ENCODE results near the gene LRRC56. TPM values are rescaled to one million over a fixed set of nuclear protein-coding genes. Genes with fewer than 3 reads are reported as not detected.
A peak's percentile ranks its signal among the peaks of the same experiment; 100 is the strongest.

The LRRC56 gene
- total and polyA plus RNA-seq, 9 of the 15 experiments (the other 6 are each of a cell fraction or from before 2014, with no cell fraction given), result 0.03 to 4.5 (median 1.0) TPM; not detected in 1

DNA sequence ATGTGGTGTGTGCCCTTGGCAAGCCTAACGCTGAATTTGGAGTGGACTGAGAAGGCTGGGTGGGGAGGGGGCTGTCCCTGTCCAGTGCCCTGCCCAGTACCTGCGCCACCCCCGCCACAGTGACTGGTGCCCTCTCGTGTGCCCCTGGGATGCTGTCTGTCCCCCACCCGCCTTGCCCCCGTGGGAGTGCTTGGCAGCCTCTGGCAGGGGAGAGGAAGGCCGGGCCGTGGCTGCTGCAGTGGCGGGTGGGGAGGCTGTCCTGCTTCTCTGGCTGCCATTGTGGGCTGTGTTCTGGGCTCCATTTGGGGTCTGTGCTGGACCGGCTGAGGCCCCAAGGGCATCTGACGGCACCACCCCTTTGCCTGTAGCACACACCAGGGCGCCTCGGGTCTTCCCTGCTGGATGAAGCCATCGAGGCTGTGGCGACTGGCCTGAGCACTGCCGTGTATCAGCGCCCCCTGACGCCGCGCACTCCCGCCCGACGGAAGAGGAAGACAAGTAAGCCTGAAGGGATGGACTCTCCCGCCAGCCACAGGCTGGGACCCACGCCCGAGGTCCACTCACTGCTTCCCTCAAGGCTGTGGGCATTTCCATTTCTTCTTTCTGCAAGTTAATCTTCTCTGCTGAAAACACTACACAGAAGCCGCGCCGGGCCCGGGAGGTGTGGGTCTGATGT lies 60.8 kb downstream of the LRRC56 start:
- Histone ChIP-seq H3K4me3 (no peak overlapping the region), H3K9ac (ENCODE audit: insufficient read depth in 1 of 2, low read depth in 2 of 2, low read length in 2 of 2) (no peak overlapping the region; a peak in 1 of 4 replicates), H4K20me1 (replicated peaks; ENCODE audit: control insufficient read depth, insufficient read depth, low read length) (no peaks in the 10 kb centered on the region), H3K9me3 (replicated peaks; ENCODE audit: control insufficient read depth, insufficient read depth, low read depth, low read length) (no peaks in the 10 kb centered on the region), H2AFZ (ENCODE audit: low read depth, low read length) (no peak overlapping the region), H3K27me3 (ENCODE audit: control insufficient read depth in 2 of 2, insufficient read depth in 2 of 2, low read length in 2 of 2) (no peaks in the 10 kb centered on the region), H3K4me1 (replicated peaks in 1 of 2; ENCODE audit: control insufficient read depth in 2 of 2, insufficient read depth in 2 of 2, low read length in 2 of 2) (peaks cover 0 to 14% of the 10 kb centered on the region in 2 experiments; a peak in 1 of 5 replicates), H3K4me2 (ENCODE audit: insufficient read depth, low read length) (no peak overlapping the region), H3K36me3 (ENCODE audit: control insufficient read depth, insufficient read depth, low read length) (peaks cover 89% of the 10 kb centered on the region), H3K79me2 (ENCODE audit: control insufficient read depth, insufficient read depth, low read length) (no peaks in the 10 kb centered on the region; the same call in 1 of the 3 replicates), H3K9me1 (ENCODE audit: control insufficient read depth, insufficient read depth, low read length) (no peaks in the 10 kb centered on the region), H3K27ac (ENCODE audit: extremely low read depth, low read depth, low read length) (no peak overlapping the region)
- BruUV-seq (replicated peaks), result no TSS peak
- in situ Hi-C loops (cut with MboI) (no loop called here), intact Hi-C loops (cut with micrococcal nuclease) (no loop called here)
- no peak for ATAC-seq
- WGBS (ENCODE audit: insufficient coverage, low coverage, missing lambda C conversion rate), result 91% methylated on average over 21 of the region's 30 CpGs
- POLR2A ChIA-PET, result no interaction called here
- CTCF ChIA-PET (ENCODE audit: low intra/inter-chr PET ratio), result no interaction called here
- FAIRE-seq, result no peak
- TF ChIP-seq HMGN3 (IDR thresholded peaks at IDR 0.05; ENCODE audit: borderline replicate concordance, extremely low read depth, insufficient read length, low read depth, low read length) (no peak), POLR2G (IDR thresholded peaks at IDR 0.05; ENCODE audit: low read depth, low read length) (peak; percentile 42; the same call in 1 of the 2 replicates), NELFE (IDR thresholded peaks at IDR 0.05; ENCODE audit: insufficient read depth, insufficient read length) (no peak)
- no peak for DNase-seq (ENCODE audit: extremely low read depth in 1 of 4, low spot score in 3 of 4)

DNA sequence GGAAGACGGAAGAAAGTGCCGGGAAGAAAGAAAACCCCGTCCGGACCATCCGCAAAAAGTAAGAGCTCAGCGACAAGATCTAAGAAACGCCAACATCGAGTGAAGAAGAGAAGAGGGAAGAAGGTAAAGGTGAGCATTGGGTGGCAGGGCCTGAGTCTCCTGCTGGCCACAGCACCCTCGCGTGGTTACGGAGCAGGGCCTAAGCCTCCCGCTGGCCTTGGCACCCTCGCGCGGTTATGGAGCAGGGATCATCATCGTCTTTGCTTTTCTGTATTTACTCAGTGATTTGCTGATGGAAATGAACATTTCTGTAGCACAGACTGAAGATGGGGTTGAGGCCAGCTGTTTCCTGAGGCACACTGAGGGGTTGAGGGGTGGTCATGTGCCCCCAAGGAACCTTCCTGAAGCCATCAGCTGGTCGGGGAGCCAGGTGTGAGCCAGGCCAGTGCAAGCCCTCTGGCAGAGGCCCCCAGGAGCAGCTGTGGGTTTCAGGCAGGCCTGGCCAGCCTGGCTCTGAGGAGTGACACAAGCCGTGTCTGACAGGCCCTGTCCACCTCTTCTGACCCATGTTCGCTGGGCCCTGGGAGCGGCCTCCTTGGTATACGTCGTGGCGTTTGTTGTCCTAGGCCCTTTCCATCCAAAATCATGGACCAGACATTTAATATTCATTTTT lies 64.4 kb downstream of the LRRC56 start:
- no peaks in the 10 kb centered on the region; the same call in 2 of the 3 replicates for H3K79me2 ChIP-seq (ENCODE audit: control insufficient read depth, insufficient read depth, low read length)
- CTCF ChIA-PET (ENCODE audit: low intra/inter-chr PET ratio), result no interaction called here
- POLR2A ChIA-PET, result interaction anchor here (1.0 to 1.7 kb wide), 3 partner anchors 11 to 141 kb away, joined by 3 to 5 read pairs (median 4); no protein-coding TSS in a partner anchor
- H3K4me2 ChIP-seq (ENCODE audit: insufficient read depth, low read length), result no peak overlapping the region
- no peak overlapping the region for H3K4me3 ChIP-seq
- in situ Hi-C loops (cut with MboI), result no loop called here
- H3K4me1 ChIP-seq (replicated peaks in 1 of 2; ENCODE audit: control insufficient read depth in 2 of 2, insufficient read depth in 2 of 2, low read length in 2 of 2), result peaks cover 0 to 13% of the 10 kb centered on the region in 2 experiments; a peak in 1 of 5 replicates
- H4K20me1 ChIP-seq (replicated peaks; ENCODE audit: control insufficient read depth, insufficient read depth, low read length), result no peaks in the 10 kb centered on the region
- BruUV-seq (replicated peaks), result no TSS peak
- H3K36me3 ChIP-seq (ENCODE audit: control insufficient read depth, insufficient read depth, low read length), result peaks cover 89% of the 10 kb centered on the region
- TF ChIP-seq, protein P1, sequence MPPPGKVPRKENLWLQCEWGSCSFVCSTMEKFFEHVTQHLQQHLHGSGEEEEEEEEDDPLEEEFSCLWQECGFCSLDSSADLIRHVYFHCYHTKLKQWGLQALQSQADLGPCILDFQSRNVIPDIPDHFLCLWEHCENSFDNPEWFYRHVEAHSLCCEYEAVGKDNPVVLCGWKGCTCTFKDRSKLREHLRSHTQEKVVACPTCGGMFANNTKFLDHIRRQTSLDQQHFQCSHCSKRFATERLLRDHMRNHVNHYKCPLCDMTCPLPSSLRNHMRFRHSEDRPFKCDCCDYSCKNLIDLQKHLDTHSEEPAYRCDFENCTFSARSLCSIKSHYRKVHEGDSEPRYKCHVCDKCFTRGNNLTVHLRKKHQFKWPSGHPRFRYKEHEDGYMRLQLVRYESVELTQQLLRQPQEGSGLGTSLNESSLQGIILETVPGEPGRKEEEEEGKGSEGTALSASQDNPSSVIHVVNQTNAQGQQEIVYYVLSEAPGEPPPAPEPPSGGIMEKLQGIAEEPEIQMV (tag; conservative IDR thresholded peaks at IDR 0.05; ENCODE audit: low read depth), result no peak
- TF ChIP-seq POLR2G (IDR thresholded peaks at IDR 0.05; ENCODE audit: low read depth, low read length), result peak; percentile 50; the same call in 1 of the 2 replicates
- ATAC-seq, result no peak
- FAIRE-seq, result no peak
- no peaks in the 10 kb centered on the region for H3K9me1 ChIP-seq (ENCODE audit: control insufficient read depth, insufficient read depth, low read length)
- peak overlapping the region in 1 of 2 experiments; percentile 43; a peak in 1 of 4 replicates for H3K9ac ChIP-seq (ENCODE audit: insufficient read depth in 1 of 2, low read depth in 2 of 2, low read length in 2 of 2)
- H3K27me3 ChIP-seq (ENCODE audit: control insufficient read depth in 2 of 2, insufficient read depth in 2 of 2, low read length in 2 of 2), result no peaks in the 10 kb centered on the region
- no peak for DNase-seq (ENCODE audit: extremely low read depth in 1 of 4, low spot score in 3 of 4)
- 97% methylated on average over 21 of the region's 23 CpGs for WGBS (ENCODE audit: insufficient coverage, low coverage, missing lambda C conversion rate)
- no peak overlapping the region for H2AFZ ChIP-seq (ENCODE audit: low read depth, low read length)
- intact Hi-C loops (cut with micrococcal nuclease), result no loop called here
- no peaks in the 10 kb centered on the region for H3K9me3 ChIP-seq (replicated peaks; ENCODE audit: control insufficient read depth, insufficient read depth, low read depth, low read length)
- H3K27ac ChIP-seq (ENCODE audit: extremely low read depth, low read depth, low read length), result no peak overlapping the region
